HG03175 (cell line): ENCODE results near the gene PPME1.
"Not testable (repeated sequence)": the region's sequence is repeated elsewhere in the genome, so short reads cannot be mapped to it uniquely, and the experiment has no call there.

Experiments
- ATAC-seq: cut with Tn5 transposase; IDR thresholded peaks from one replicate; pipeline ENCODE4 v1.9.1; 2021; ENCODE audit warnings: mild to moderate bottlenecking, moderate library complexity; ENCODE audit not compliant: unreplicated experiment

PPME1 gene, protein sequence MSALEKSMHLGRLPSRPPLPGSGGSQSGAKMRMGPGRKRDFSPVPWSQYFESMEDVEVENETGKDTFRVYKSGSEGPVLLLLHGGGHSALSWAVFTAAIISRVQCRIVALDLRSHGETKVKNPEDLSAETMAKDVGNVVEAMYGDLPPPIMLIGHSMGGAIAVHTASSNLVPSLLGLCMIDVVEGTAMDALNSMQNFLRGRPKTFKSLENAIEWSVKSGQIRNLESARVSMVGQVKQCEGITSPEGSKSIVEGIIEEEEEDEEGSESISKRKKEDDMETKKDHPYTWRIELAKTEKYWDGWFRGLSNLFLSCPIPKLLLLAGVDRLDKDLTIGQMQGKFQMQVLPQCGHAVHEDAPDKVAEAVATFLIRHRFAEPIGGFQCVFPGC

DNA sequence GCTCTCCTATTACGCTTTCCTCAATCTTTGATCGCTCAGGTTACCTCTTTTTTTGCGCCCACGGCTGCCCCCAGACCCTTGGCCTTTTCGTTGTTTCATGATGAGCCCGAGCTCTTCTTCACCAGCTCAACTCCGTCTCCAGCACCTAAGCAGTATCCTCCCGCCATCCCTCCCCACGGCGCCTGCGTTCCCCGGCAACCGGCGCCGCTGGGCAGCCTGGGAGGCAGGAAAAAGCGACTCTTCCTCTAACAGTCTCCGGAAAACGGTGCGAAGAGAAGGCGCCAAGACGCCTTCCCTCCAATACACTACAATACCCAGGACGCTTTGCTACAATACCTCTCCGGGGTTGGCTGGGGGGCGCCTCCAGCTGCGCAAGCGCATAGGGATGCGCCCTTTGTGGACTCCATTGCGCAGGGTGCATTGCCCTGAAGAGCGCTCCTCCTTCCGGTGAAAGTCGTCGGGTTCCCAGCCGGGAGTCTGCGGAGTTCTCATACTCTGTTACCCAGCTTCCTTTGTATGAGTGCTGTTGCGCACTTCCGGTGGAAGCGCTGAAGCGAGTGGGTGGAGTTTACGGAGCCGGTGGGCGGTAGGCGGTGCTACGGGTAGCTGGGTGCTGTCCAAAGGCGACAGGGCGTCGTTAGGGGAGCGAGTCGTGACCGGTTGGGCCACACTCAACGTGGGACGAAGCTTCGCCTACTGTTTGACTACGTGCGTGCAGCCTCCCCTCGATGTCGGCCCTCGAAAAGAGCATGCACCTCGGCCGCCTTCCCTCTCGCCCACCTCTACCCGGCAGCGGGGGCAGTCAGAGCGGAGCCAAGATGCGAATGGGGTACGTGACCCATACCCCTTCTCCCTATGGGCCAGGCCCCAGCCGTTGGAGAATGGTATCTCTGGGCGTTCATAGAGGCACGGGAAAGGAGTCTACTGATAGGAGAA, at the start of gene PPME1, which contains the start of gene C2CD3:
Gene PPME1 (plus strand): TSS at position 596 of the 936 bp plus-strand sequence. CDS start 133 bp downstream, at position 729.
Gene C2CD3 (minus strand): TSS at position 309 of the 936 bp plus-strand sequence. CDS start 210 bp downstream, at position 99.
- ATAC-seq: peak; percentile 97

DNA sequence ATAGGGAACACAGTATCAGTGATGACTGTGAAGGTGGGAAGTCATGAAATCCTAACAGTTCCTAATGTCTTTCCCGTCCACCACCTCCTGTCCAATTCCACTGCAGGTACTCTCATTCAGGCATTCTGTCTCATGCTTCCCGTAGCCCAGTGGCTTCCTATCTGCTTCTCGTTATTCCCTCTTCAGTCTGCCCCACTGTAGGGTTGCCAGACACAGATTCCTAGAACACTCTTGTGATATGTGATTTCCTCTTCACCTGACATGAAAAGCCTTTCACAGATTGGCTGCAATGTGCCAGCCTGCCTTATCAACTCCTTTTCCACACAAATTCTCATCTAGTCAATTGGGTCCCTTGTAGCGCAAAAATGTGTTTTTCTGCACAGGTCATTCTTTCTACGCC, 49.3 kb upstream of the PPME1 start:
- no peak for ATAC-seq

DNA sequence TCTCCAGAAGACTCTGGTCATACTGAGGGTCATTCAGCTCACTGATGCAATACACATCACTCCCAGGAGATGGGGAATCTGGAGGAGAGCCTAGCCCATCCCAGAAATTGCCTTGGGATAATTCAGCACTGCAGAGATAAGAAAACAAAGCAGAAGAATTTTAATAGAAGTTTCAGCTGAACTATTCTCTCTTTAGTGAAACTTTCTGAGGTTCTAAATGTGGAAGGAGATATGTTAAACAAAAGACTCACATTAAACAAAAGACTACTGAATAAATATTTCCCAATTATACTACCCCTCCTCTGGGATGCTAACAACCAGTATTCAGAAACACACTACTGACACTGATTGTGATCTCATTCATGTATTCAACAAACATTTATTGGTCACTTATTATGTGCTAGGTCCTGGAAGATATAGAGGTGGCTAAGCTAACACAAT, 48.1 kb upstream of the PPME1 start:
- ATAC-seq: no peak

DNA sequence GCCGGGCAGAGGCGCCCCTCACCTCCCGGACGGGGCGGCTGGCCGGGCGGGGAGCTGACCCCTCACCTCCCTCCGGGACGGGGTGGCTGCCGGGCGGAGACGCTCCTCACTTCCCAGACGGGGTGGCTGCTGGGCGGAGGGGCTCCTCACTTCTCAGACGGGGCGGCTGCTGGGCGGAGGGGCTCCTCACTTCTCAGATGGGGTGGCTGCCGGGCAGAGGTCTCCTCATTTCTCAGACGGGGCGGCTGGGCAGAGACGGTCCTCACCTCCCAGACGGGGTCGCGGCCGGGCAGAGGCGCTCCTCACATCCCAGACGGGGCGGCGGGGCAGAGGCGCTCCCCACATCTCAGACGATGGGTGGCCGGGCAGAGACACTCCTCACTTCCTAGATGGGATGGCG, 42.0 kb upstream of the PPME1 start:
- ATAC-seq: not testable (repeated sequence)

DNA sequence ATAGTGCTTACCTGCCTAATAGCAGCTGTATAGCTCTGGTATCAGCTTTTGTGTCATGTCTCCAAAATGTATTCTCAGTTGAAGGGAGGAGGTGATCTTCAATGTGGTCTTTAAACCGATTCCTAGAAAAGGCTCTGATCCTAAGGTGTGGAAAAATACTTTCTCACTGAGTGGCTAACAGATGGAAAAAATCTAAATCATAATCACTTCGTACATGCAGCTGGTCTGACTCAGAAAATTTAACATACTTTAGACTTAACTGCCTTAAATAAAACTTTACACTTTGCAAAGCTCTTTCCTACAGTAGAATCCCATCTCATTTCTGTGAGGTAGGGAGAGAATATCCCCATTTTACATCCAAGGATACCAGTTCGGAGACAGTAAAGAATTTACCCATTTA, 38.3 kb upstream of the PPME1 start:
- no peak for ATAC-seq

DNA sequence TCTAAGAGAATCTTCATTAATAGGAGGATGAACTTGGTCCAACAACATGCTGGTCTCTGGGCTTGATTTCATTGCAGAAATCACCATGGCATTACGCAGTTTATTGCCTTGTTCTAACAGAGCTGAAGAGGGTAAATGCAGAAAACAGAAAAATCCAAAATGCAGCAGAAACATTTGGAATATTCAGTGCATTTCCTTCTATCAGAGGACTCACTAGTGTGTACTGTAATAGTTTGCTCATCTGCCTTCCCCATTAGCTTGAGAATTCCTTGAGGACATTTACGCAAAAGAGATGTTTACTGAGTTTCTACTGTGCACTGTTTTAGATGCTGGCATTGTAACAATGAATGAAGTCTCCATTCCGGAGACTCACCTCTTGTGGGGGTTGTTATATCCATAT, 37.7 kb upstream of the PPME1 start:
- ATAC-seq: no peak

DNA sequence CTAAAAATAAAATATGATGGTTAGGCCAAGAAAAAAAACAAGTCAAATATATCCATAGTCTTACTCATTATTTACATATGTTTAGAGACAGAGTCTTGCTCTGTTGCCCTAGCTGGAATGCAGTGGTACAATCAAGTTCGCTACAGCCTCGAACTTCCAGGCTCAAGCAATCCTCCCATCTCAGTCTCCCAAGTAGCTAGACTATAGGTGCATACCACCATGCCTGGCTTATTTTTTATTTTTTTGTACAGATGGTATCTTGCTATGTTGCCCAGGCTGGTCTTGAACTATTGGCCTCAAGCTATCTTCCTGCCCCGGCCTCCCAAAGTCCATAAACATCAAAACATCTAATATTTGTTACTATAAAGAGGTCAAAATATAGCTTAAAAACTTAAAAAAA, 36.4 kb upstream of the PPME1 start:
- no peak for ATAC-seq

DNA sequence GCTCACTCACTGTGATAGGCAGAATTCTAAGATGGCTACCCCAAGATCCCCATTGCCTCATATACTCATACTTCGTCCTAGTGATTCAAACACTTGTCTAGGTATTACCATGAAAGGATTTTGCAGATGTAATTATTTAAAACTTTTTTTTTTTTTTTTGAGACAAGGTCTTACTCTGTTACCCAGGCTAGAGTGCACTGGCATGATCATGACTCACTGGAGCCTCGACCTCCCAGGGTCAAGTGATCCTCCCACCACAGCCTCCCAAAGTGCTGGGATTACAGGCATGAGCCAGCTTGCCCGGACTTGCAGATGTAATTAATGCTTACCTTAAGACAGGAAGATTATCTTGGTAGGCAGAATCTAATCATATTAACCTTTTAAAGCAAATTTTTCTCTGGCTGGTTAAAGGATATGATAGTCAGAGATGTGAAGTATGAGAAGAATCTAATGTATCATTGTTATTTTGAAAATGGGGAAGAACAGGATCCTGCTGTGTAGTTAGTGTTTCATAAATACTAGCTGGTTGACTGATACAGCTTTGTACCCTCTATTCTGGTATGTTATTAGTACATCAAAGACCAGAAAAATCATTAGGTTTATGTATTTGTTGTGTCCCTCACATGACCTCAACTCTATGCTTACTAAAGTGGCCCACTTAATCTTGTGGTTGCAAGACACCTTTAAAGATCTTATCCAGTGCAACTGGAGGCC, 35.8 kb upstream of the PPME1 start:
- no peak for ATAC-seq

DNA sequence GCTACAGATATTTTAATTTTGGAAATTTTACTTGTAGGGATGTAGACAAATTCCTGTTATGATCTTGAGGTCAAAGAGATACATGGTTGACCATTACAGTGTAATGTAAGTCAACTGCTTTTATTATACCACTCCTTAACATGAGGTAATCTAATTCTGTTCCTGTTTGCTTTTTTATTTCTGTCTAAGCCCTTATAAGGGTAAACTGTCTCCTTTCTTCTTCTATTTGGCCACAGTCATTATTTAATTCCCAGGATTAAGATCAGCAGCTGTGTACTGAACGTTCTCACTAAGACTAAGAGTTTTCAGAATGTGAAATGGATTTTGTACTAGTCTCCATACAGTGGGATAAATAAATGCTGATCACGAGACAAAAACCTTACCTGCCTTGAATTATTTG, 33.1 kb upstream of the PPME1 start:
- ATAC-seq: no peak

DNA sequence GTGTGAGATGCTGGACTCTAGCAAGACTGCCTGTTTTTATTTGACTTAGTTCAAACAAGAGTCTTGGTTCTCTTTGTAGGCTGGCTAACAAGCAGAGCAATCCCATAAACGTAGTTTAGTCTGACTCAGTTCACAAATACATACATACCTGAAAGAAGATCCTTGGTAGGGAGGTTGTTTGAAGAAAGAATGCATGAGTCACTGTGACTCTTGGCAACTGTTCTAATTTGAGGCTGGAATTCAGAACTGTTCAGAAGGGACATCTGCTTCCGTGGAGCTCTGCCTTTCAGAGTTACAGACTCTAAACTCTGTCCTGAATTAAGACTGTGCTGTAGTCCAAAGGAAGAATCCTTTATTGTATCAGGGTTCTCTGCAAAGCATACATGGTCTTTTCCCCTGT, 32.5 kb upstream of the PPME1 start:
- no peak for ATAC-seq

DNA sequence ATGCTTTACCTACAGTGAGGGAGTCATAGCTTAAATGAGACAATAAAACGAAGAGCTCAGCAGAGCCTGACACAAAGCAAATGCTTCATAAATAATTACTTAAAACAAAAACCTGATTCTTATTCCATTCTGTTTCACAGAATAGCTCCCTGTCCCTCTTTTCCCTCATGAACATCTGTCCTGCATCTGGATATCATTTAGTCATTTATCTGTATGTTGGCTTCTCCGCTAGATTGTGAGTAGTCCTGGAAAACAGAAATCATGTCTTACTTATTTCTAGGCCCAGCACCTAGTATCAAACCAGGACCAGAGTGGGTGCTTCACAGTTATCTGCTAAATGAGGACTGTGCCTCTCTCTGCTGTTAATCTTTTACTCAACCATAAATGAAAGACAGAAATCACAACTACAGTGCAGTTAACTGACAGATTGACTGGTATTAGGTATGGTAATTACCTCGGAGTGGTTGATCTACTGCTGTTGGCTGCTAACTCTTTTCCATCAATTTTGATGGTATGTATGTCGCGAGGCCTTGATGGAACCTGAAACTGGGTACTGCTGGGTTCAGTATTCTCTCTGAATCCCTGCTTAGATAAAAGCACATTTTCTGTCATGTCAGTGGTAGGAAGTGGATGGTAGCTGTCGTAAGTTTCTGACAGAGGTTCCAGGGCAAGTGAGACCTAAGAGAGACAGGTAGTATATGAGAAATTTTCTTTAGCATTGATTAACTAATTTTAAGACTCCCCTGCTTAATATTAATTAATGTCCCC, 31.8 kb upstream of the PPME1 start:
- no peak for ATAC-seq

DNA sequence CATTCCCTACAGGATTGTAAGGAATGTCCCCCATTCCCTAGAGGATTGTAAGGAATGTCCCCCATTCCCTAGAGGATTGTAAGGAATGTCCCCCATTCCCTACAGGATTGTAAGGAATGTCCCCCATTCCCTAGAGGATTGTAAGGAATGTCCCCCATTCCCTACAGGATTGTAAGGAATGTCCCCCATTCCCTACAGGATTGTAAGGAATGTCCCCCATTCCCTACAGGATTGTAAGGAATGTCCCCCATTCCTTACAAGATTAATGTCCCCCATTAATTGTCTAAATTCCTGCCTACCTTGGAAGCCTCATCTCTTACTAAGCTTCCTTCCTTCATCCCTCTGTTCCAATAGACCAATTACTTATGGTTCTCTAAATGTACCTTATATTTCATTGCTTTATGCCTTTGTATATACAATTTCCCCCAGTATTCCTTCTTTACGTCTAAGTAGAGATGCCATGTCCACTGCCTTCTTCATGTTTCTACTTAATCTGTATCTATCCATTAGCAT, 31.1 kb upstream of the PPME1 start:
- ATAC-seq: not testable (repeated sequence)

DNA sequence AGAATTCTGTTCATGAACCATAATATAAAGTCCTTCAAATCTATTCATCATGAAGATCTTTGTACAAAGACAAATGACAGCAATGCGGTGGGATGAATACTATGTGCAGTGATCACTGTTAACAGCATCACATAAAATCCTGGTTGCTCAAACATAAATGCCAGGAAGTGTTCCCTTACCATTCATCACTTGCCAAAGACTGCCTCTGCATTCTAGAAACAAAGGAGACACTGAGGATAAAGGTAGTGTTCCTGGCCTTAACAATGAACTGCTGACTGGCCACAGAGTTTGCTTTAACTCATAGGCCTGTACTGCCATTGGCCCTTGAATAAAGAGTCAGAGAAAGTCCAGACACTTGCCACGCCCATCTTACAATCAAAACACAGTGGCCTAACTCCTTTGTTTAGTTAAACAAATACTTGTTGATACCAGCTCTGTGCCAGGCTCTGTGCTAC, 29.8 kb upstream of the PPME1 start:
- no peak for ATAC-seq

DNA sequence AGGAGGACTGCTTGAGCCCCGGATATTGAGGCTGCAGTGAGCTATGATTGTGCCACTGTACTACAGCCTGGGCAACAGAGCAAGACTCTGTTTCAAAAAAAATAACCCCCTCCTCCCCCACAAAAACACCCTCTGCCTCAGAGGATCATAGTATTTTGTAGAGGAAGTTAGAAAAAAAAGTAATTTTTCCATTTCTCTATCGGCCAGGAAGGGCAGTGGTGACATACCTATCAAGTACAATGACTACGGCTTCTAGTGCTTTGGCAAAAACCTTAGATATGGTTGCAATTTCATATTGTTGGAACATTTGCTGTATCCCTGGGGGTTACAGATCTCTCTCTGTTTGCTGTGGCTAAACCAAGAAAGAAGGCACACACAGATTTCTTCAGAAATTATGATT, 29.2 kb upstream of the PPME1 start:
- no peak for ATAC-seq

DNA sequence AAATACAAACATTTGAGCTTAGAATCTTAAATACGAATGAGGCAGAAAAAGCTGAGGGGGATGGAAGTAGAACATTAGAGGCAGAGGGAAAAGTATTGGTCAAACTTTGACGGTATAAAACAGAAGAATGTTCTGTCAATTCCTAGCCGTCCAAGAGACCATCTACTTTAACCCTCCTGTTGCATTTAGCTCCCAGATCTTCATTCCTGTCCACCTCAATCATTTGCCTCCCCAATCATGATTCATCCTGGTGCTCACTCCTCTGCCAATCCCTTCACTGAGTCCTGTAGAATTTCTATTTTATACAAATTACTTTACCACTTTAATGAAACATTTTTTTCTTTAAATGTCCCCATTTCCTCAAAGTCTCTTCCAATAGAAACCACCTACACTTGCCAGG, 28.5 kb upstream of the PPME1 start:
- ATAC-seq: no peak

DNA sequence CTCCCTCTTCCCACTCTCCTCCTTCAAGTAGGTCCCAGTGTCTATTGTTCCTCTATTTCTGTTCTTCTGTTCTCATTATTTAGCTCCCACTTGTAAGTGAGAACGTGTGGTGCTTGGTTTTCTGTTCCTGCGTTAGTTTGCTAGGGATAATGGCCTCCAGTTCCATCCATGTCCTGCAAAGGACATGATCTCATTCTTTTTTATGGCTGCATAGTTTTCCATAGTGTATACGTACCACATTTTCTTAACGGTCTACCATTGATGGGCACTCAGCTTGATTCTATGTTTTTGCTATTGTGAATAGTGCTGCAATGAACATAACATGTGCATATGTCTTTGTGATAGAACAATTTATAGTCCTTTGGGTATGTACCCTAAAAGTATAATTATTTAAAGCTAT, 26.5 kb upstream of the PPME1 start:
- no peak for ATAC-seq

DNA sequence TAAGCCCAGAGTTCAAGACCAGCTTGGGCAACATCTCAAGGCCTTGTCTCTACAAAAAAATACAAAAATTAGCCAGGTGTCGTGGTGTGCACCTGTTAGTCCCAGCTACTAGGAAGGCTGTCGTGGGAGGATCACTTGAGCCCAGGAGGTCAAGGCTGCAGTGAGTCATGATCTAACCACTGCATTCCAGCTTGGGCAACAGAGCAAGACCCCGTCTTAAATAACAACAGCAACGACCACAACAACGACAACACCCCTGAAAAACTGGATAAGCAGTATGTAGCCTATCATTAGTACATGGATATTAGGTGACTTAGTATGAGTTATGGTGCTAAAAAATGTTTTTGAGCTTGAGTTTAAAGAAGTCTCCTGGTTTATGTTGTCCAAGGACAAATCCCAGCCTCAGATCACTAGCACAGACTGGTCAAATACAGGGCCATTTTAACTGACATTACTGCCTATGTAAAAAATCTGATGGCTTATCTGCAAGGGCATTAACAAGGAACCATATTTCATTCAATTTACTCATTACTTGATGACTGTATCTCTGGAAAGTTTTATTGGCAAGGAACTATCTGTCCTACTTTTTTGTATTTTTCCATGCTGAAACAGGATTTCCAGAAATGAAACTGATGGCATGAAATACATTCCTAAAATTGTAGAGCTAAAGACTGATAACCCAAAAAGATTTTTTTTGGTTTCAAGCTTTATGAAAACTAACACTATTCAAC, 23.7 kb upstream of the PPME1 start:
- ATAC-seq: no peak

DNA sequence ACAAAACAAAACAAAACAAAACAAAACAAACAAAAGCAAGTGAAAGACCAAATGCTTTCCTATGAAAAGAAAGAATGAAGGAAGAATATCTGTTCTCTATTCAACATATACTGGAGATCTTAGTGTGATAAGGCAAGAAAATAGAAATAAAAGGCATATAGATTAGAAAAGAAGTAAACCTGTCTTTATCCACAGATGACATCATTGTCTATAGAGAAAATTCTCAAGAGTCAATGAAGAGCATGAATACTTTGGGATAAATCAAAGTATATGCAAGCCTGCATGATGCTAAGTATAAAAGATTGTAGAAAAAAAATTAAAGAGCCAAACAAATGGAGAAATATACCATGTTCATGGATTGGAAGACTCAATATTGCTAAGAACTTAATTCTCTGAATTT, 17.9 kb upstream of the PPME1 start:
- no peak for ATAC-seq

DNA sequence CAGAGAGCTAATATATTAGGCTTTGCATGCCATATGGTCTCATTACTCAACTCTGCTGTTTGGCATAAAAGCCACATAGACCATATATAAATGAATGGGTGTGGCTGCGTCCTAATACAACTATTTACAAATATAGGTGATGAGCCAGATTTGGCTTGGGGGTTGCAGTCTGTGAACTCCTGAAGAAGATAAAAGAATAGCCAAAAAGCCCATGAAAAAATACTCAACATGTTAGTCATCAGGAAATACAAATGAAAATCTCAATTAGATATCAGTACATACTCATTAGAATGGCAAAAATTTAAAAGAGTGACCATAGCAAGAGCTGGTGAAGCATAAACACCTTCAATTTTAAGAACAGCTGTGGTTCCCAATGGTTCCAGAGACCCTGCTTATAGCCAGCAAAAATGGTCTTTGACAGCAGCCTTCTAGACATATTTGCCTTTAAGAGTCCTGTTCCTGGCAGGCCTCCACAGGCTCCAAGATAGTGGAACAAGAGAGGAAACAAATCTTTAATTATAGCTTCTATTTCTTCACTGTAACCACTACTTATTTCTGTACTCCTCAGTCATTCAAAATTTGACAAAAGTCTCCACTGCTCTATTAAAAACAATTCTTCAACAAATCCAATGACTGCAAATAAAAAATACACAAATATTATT, 16.3 kb upstream of the PPME1 start:
- no peak for ATAC-seq
